Transverse colon (tissue), 4 donors: ENCODE measurements around the gene RORB.

ENCODE experiments used
- CTCF ChIP-seq, 5 experiments: fragments of 200-600 bp in 3 of 5; fragments of 450-650 bp in 2 of 5; sonication (generic) in 3 of 5; IDR thresholded peaks; 1 replicate in 2 of 5; 2 replicates in 3 of 5; pipeline ENCODE4 v1.5.1; 2016 to 2017; ENCODE audit warnings: antibody characterized with exemption in 5 of 5, inconsistent platforms in 3 of 5, mild to moderate bottlenecking in 2 of 5, moderate library complexity in 1 of 5
- POLR2A ChIP-seq: fragments of 450-650 bp; IDR thresholded peaks from one replicate; pipeline ENCODE4 v1.6.1; 2016; ENCODE audit warnings: antibody characterized with exemption, mild to moderate bottlenecking, moderate library complexity
- POLR2AphosphoS5 ChIP-seq, 3 donors: sonication (generic); formaldehyde crosslinking; IDR thresholded peaks; one replicate each; pipeline ENCODE4 v1.6.1; 2016; ENCODE audit warnings: antibody characterized with exemption in 3 of 3

GRCh38 chr9:74711341-74711740, 214.2 kb downstream of the RORB start:
- no peak for TF ChIP-seq POLR2A
- TF ChIP-seq CTCF (IDR thresholded peaks at IDR 0.05), result no peak
- TF ChIP-seq POLR2AphosphoS5 (IDR thresholded peaks at IDR 0.05), result no peak
